GDM1 (cell line): ENCODE measurements around the gene DGKB.

ENCODE experiments used
- DNase-seq: peaks from one replicate; lab custom pipeline; 2025; lab: John Stamatoyannopoulos, UW

The DGKB gene

DNA sequence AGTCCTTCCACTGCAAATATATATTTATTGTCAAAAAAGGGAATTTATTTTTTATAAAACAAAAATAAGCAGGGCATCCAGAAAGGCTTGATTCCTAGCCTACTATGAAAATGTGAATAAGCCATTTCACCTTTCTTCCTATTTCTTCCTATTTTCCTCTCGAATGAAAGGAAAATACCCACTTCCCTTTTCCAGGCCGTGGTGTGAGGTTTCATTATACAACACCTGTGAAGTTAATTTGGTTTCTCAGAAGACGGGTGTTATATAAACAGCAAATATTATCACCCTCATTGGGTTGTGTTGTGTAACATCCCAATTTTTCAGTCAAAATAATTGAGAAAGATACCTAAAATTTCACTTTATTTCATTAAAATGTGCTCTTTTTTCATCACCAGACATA lies 214.3 kb downstream of the DGKB start:
- DNase-seq: no peak

DNA sequence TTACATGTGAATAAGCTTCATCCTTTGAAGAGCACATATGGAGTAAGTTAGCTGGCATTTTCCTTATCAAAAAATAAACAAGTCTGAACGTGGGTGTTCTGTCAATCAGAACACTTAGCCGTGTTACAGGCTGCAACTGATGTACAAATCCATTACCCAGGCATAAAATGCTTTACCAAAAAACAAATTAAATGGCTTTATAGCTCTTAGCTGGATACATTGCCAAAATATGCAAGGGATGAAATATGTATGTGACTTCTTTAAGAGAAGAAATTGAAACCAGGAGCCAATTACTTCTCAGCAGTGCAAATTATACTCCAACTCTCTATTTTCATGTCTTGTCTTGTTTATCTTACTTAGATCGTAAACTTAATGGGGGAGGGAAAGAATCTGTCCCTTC lies 214.8 kb downstream of the DGKB start:
- DNase-seq: no peak

DNA sequence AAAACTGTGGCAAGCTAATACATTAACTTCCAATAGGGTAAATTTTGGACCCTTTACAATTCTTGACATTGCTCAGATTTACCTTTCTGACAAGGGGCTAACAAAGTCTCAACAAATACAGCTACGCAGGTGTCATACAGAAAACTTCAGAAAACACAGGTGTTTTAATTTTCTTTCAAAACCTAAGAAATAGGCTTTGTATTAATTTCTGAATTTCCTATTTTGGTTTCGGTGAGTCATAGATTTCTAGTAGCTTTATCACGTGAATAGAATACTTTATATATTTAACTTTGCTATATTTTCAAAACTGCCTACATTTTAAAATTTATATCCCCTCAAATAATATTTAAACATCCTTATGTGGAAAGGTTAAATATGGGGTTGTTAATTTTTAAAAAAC lies 215.3 kb downstream of the DGKB start:
- no peak for DNase-seq

DNA sequence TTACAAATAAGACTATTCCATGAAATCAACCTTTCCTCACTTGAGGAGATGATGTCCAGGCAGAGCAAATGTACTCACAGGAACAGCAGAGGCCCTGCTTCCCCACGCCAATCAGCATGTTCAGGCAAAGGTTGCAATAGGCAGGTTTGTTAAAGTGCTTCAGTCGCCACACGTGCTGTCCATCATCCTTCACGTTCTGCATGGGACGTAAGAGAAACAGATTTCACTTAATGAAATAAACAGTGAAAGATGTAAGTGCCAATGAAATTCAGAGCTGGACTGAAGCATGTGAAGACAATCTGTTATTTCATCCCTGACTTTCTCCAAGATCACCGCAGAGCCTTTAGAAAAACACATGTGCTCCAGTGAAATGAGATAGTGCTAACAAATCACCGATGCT lies 217.4 kb downstream of the DGKB start:
- DNase-seq: no peak

DNA sequence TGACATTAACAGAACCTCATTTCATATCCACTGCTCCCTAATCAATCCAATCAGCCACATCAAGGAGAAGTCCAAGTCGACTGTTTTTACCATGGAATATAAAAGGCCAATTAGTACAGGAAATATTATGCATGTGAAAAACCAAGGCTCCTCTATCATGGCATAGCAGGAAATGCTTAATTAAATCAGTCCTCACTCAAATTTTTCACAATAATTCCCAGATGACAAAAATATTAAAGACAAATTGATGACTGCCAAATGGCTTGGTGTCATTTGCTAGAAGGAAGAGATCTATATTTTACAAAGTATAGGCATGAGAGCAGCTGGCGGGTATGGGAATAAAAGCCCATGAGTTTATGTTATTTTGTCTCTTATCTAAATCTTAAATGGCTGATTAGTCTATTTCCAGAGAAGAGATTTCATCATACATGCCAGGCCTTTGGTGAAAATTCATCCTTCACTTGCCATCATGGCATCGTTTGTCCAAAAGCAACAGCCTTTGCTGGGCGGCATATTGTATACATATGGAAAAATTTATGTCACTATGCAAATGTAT lies 219.6 kb downstream of the DGKB start:
- DNase-seq: no peak

DNA sequence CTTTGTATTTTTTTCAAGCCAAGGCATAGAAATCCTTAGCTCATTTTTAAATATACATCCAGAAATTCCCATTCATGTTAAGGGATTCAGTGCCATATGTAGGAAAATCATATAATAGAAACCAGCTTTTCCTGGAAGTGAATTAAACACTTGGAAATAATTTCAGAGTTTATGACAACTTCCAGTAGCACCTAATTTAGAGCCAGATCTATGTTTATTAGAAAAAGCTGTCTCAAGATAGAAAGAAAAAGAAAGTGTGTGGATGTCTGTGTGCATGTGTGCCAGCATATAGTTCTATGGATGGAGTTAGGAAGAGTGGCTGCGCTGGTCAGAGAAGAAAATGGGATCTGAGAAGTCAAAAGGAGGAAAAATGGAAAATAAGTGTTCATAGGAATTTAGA lies 225.7 kb downstream of the DGKB start:
- DNase-seq: no peak

DNA sequence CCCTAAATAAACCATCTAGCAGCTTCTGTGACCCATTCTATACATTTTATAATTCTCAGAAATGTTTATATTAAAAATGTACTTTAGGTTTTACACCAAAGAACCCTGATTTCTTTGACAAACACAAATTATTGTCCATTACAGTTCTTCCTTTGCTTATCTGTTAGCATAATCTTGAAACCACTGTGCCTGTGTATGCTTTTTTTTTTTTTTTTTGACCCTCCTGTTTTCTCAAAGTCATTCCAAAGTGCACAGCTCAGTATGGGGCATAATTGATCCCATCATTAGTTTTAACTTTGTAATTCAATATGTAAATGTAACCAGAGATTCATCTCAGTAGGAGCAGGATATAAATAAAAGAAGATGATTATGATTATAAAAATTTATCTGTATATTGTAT lies 229.3 kb downstream of the DGKB start:
- DNase-seq: no peak

DNA sequence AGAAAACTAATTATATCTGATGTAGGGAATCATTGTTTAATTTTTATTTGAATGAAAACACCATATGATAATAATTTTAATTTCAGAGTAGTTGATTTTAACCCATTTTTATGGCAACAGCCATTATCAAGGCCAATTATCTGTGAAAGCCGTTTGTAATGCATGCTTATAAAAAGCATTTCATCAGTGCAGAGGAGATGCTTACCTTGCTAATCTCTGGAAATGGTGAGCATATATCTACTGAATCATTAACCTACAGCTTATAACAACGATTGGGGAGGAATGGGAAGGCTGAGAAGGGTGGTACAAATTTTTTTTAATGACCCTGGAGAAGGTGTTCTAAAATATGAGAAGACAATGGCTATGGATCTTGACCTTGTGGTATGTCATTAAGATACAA lies 235.6 kb downstream of the DGKB start:
- no peak for DNase-seq

DNA sequence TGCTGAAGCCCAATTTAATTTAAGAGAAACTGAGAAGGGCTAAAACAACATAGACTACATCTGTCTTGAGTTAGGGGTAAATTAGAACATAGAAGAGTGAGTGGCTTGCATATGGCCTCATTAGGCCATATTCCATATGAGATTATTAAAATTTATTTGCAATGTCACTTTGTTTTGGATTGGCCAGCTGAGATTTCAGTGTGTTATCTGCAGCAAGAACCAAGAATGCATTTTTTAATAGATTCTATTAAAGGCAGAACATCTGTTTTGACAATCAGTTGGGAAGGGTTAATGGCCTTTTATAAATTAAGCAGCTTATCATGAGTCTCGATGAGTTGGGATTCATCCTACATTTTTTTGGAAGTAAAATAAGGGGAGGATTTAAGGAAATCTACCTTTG lies 236.2 kb downstream of the DGKB start:
- no peak for DNase-seq

DNA sequence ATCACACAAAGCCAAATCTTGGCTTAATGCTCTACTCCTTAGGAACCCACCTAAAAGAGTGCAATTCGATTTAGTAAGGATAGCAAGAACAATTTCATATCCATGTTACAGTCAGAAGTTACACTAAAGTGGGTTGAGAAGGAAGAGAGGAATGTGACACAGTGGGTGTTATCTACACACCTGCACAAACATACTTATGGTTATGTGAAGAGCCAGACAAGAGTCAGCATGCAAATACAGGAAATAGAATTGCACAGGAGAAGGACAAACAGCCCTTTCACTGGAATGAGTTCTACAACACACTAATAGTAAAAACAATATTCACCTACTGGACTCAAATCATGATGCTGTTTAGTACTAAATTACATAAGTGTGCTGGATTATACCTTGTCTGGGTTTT lies 262.8 kb downstream of the DGKB start:
- DNase-seq: no peak

DNA sequence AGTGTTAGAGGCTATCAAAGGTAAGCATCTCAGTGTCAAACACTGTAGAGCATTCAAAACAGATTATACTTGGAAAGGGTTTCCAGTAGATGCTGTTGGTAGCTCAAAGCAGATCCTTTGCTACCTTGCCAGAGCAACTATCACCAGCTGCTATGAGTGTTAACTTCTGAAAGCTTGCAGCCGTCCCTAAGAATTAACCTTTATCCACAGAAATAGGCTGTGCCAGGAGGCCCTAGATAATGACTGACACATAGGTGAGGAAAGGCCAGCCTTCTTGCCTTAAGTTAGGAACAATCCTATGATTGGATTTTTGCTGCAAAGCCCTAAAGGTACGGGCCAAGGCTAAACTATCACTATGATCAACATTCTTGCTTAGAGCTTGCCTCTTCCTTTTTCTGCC lies 263.2 kb downstream of the DGKB start:
- DNase-seq: no peak

DNA sequence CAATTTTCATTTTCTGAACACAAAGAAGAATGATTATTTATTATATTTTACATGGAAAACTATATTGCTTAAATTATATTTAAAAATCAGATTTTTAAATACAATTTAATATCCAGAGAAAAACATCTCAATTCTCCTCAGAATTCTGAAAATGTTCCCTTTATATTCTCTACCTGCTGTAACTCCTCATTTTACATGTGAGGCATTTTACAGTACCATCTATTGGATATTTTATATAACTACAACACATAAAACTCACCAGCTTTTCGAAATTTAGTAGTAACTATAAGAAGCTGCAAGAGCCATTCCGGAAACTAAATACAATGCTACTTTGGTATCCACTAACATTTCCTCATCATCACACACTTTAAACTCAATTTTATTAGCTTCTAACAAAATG lies 264.6 kb downstream of the DGKB start:
- DNase-seq: no peak

DNA sequence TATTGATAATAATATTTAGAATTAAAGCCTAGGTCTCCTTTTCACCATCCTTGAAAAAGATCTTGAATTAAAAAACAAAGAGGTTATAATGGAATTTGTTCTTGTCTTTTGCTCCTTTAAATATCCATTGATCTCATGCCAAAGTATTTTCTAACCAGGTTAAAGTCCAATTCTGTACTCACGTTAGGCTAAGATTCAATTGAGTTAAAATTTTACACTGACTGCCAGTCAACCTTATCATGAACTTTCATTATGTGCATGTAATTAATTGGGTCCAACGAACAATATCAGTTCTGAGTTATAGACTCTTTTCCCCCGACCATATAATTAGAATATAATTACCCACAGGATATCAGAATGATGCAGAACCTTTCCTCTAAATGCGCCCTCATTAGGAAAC lies 266.6 kb downstream of the DGKB start:
- no peak for DNase-seq

DNA sequence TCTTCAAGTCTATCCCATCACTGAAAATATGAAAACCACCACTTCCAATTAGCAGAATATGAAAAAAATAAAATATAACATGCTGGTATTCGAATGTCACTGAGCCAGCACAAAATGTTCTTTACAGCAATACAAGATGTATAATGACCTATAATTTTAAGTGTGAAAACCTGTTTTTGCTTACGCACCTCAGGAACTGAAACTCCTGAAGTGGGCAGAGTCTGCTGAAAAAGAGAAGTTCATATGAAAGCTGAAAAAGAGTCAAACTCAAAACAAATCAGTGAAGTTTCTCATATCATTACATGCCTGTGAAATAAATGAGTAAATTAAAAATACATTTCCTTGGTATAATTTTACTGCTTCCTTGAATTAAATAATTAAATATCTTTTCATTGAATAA lies 272.5 kb downstream of the DGKB start:
- no peak for DNase-seq

DNA sequence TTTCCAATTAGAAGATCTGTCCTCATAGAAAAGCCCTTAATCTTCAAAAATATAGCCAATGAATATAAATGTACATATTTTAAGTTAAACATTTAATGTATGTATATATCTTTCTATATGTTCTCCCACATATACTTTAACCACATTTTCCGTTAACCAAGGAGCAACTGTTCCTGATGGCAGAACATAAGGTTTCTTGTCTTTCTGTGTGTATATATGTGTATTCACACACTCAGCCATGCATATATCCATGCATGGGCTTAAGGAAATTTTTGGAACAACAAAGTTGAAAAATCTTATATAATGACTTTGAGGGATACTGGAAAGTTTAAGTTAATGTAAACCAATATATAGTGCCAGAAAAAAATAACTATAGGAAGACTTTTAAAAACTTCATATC lies 274.0 kb downstream of the DGKB start:
- no peak for DNase-seq

DNA sequence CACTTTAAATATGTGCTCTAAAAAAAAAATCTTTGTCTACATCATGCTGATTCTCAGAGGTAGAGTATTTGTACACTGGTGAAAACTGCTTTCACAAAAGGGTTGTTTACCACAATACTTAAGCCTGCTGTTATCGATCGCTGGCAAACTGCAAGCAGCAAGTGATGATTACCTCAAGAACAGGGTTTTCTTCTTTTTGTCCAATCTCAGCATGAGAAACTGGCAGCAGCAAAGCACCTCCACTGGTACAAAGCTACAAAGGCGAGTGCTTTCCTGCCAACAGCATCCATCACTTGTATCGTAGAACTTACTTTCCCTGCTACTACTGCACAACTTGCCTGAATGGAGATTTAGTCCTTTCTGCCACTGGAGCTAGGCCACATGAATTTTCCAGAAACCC lies 276.5 kb downstream of the DGKB start:
- no peak for DNase-seq

DNA sequence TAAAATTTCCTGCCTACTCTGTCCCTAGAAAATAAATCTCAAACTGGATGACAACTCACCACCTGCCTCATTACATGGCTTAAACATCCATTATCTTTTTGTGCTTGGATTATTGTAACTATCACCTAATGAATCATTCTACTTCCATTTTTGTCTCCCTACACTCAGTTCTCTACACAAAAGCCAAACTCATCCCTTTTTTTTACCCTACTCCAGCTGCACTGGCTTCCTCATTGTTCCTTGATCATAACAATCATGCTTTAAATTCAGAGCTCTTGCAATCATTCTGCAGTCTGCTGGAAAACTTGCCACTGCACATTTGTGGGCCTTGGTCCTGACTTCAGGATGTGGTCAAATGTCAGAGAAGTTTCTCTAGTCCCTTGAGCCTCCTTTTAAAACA lies 280.0 kb downstream of the DGKB start:
- DNase-seq: no peak

DNA sequence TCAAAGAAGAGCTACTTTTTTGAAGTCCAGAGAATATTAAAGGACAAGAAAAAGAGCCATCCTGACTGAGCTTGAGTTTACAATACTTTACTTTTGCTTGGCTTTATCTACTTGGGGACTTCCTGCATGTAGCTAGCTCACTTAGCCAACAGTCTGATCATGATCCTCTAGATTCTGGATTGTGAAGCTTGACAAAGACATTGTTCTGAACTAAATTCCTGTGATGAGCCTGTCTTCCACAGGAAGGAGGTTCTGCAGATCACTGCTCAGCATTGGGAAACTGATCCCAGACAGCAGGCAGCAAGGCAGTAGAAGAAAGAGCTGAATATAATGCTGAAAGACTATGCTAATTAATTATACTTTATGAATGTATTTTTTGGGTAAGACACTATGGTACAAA lies 296.4 kb downstream of the DGKB start:
- DNase-seq: no peak

DNA sequence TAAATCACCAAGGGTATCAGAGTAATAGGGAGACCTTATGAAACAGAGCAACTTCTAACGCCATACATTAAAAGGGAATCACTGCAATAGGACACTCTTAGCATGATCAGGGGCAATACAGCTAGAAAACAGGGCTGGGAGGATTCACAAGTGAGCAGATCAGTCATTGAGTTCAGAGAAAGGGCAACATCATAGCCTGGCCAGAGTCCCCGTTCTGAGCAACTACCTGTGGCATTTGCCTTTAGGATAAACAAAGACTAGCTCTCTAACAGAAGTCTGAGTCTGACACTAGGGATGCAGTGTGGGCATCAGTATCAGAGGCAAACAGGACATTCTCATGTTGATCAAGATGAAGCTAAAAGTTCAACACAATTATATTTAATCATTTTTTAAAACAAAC lies 297.9 kb downstream of the DGKB start:
- DNase-seq: no peak

DNA sequence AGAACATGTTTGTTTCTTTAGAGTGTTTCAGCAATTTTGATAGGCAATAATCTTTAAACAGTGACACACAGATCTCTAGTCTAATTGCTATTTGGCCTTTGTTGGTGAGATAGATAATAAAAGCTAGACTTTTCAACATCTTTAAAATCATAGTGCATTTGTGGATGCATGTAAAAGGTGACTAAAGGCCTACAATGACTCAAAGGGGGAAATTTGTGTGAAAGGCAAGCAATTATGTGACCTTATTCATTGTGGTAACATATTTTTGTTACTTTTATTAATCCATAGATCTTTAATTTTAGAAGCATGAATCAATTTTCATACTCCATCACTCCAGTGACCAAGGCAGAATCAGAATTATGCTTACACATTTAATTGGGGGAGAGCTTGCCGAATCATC lies 299.7 kb downstream of the DGKB start:
- DNase-seq: no peak

DNA sequence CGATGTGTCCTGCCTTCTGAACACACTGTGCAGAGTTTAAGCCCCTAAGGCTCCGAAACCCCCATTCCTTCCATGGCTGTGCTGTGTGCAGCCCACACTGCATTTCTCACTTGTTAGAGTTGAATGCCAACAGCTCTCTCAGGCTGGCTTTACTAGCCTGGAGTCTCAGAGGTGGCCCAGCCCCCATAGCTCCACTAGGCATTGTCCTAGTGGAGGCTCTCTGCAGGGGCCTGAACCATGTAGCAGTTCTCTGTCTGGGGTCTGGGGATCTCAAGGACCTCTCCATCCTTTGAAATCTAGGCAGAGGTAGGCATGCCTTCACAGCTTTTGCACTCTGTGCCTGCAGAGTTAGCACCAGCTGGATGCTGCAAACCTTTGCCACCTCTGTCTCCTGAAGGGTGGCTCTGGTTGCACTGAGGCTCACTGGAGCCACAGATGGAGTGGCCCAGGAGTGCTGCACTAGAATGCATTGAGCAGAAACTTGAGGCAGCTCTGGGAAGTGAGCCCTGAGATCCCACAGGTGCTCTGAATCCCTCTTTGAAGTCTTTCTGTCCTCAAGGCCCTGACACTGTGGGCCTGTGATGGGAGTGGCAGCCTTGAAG lies 301.7 kb downstream of the DGKB start:
- DNase-seq: no peak

DNA sequence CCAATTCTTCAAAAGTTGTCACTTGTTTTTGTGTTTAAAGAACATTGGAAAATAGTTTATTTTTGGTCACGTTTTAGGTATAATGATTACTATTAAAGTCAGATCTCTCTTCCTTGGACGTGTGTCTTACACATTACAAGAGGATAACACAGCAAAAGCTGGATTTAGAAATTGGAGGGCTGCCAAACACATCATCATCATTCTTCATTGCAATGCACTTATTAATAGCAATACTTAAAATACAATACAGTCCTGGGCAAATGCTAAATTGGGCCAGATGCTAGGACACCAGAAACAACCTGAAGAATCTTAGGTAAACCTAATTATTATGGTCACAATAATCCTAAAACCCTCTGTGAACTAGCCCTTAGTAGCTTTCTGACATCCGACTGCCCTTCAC lies 303.6 kb downstream of the DGKB start:
- DNase-seq: no peak

DNA sequence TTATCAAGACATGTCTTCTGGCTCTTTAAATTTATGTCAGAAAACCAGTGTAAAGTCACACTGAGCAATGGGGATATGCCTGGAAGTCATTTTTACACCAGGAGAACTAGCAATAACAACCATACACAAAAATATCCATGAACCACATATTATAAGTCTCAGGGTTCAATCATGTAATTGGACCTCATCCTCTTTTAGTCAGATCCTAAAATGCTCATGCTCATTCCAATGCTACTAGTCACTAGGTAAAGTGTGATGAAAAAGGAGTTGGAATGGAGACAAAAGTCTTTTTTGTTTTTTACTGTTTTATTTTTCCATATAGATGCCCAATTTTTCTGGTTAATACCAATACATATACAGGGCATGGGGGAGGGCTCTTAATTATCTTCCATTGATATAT lies 306.1 kb downstream of the DGKB start:
- no peak for DNase-seq

DNA sequence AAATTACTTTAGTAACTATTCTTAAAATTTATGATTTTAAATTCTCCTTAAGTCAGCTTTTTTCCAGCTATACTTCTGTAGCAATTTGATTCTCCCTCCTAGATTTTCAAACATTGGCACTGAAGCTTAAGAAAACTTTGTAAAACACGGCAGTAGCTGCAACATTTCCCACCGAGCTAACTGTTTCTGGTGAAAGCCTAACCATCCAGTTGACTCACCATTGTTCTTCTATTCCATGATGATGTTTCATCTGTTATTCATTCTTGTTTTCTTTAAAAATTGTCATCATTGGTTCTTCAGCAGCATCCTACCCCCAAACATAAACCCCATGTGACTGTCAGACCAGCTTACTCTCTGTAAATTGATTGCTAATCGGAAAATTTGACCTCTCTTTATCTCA lies 312.3 kb downstream of the DGKB start:
- DNase-seq: no peak

DNA sequence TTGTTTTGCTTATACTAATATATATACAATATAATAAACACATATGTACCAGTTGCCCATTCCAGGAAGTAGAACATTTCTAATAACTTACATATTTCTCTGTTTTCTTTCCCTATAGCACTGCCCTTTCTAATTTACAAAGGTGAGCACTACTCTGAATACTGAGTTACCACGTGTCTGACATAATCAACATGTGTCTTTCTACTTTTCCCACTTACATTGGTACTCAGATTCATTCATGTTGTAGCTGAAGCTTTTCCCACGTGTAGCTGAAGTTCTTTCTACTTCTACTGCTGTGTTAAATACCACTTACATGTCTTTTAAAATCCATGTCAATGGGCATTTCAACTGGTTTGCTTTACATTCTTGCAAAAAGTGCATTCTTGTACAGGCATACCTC lies 317.3 kb downstream of the DGKB start:
- no peak for DNase-seq
